Eye (tissue), 1 donor: ENCODE measurements around the gene CD300A.

Experiments used
- DNase-seq: peaks from one replicate; pipeline ENCODE4 v3.0.0-alpha.2; 2015

The CD300A gene

DNA sequence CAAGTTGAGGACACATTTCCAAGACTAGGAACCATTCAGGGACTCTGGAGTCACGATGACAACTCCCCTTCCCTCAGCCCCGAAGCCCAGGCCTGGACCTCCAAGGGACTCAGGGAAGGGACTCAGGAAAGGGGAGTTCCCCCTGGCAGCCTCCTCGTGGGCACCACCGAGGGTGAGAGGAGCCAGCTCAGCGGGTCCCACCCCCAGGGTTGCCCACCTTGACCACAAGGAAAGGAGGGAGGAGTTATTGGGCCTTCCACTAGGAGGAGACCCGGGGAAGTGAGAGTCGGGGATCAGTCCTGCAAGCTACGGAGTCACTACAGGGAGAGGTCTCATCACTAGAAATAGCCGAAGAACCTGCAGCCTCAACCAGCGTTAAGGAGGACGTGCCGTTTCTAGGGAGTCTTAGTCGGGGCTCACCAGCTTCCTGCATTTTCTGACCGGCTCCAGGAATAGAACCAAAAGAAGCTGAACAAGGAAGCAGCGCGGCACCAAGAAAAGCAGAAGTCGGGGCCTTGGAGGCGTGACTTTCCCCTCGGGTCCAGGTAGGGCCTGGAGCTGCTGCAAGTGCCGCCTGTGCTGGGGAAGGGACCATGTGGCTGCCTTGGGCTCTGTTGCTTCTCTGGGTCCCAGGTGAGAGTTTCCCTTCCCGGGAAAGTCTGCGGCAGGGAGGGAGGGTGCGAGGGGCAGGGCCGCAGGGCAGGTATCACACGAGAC, at the start of gene CD300A:
Gene CD300A, plus strand, starts transcription at position 524 of the 717 bp plus-strand sequence. Its CDS starts 70 bp downstream, at position 594.
- DNase-seq: no peak

DNA sequence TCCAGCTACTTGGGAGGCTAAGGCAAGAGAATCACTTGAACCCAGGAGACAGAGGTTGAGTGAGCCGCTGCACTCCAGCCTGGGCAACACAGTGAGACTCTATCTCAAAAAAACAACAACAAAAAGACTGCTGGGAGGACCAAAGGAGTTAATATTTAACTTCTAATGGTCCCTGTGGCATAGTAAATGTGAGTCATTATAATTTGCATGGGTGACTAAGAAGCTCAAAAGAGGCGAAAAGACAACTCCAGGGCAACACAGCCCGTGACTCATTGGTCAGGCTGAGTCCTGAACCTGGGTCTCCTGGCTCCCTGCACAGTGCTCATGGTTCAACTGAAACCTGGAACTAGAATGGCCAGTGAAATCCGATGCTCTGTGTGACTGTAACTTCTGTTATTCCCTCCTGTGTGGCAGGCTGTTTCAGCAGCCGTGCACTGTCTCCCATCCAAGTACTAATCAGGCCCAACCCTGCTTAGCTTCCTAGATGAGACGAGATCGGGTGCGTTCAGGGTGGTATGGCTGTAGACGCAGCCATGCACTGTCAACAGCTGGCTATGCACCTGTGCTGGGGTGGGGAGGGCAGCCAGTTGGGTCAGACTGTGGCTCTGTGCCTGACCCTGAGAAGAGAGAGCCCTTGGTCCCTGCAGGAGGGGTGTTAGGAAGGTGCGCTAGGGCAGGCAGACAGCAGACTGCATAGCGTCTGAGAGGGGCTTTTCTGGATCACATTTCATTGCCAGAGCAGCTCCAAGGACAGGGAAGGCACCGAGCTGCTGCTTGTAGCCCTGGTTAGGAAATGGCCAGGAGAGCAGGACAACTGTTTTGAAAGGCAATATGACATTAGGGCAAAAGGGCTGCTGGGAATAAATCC, 49.0 kb upstream of the CD300A start:
- DNase-seq: no peak

DNA sequence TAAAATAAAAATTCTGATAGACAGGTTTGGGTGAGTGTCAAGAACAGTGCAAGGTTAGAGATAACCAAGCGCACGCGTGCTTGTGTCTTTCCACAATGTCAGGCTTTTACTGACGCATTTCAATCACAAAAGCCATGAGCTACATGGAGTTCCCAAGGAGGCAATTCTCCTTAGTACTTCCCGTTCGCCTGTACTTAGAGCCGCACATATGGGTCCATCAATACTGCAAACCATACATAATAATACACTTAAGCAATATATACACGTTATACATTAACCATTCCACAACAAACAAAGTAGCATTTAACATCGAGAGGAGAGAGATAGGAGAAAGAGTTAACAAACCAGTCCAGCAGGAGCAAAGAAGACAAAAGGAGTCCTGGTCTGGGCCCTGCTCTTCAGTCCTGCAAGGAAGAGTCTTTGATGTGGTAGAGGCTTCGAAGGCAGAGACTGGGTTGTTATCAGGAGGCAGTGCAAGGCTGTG, 46.5 kb upstream of the CD300A start:
- DNase-seq: no peak

DNA sequence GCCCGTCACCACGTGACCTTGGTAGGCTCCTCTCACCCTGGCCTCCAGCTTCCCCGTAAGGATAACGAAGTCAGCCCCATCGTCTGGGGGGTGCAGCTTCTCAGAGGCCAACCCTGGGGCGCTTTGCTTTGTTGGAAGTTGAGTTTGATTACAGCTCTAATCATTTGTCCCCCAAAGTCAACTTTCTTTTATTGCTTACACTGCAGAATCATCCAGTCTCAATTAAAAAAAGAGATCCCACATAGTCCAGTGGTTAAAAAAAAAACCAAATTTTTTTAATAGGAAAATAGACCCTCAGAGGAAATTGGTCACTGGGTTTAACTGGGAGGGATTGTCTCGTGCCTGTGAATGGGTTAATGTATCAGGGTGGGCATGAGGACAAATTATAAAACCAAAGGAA, 42.3 kb upstream of the CD300A start:
- no peak for DNase-seq

DNA sequence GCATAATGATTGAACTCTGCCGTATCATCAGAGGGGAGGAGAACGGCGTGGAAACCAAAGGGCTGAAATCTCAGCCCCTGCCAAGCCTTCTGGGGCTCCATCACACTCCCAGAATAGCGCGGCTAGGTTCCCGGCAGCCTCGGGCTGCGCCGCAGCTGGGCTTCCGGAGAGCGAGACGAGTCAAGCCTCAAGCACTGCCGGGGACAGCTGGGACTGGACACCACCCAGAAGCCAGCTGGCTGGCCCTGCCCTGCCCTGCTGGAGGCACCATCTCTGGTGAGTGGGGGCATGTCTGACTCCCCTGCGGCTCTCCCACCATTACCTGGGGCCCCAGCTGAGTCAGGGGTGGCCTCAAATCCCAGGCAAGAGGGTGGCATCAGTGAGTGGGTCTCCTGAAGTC, 41.8 kb upstream of the CD300A start:
- no peak for DNase-seq

DNA sequence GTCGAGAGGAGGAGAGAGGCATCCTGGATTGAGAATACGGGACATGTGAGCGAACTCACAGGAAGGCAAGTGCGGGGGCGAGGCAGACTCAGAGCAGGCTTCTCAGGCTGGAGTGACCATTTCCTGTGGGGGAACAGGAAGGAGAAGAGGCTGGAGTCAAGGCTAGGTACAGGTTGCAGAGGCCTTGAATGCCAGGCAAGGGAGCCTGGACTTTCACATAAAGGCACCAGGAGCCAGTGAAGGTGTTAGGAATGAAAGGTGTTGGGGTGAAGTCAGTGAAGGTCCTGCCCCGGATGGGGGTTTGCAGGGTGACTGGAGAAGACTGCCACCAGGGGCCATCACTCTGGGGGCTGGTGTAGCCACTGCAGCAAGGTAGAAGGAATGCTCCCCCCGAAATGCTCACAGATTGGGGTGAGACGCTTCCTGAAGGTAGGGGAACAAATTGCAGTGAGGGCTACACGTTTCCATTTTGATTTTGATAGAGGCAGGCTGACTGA, 39.8 kb upstream of the CD300A start:
- DNase-seq: no peak

DNA sequence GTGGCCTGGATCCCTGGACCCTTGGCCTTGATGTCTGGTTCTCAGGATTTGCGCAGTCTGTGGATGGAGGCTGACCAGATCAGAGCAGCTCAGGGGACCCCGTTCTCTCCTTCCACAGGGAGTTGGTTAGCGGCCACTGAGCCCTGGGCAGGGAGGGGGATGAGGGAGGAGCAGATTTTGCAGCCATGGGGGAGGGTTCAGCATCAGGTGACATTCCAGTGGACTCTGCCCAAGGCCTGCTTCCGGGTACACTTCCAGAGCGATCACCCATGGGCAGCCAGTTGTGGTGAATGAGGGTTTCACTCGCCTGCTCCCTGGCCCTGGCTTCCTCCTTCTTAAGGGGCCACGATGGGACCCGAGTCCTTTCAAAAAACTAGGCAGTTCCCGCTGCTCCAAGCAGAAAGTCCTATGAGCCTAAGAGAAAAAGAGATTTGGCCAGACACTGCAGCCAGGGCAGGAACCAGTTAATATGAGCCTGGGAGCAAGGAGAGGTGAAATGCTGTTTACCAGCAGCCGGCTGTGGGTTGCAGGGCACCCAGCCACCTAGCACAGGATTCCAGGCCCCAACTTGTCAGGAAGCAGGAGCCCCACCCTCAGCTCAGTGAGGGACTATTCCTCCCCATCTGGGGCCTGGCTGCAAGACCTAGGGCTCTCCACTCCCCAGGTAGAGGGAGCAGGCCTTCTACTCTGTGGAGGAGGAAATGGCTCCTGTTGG, 39.2 kb upstream of the CD300A start:
- DNase-seq: no peak

DNA sequence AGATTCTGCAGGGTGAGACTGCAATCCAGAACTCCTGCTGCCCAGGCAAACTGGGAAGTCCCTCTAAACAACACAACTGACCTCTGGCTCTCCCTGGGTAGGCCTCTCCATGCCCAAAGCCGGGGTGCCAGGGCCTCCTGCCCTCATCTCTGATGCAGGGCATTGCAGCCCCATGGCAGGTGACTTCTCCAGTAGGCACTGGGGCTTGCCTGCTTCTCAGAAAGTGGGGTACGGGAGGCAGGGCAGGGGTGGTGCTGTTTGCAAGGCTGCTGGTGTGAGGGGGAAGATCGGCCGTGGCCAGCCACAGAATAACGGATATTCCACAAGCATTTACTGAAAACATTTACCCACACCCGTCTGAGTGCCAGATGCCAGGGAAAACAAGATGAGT, 38.7 kb upstream of the CD300A start:
- DNase-seq: no peak

DNA sequence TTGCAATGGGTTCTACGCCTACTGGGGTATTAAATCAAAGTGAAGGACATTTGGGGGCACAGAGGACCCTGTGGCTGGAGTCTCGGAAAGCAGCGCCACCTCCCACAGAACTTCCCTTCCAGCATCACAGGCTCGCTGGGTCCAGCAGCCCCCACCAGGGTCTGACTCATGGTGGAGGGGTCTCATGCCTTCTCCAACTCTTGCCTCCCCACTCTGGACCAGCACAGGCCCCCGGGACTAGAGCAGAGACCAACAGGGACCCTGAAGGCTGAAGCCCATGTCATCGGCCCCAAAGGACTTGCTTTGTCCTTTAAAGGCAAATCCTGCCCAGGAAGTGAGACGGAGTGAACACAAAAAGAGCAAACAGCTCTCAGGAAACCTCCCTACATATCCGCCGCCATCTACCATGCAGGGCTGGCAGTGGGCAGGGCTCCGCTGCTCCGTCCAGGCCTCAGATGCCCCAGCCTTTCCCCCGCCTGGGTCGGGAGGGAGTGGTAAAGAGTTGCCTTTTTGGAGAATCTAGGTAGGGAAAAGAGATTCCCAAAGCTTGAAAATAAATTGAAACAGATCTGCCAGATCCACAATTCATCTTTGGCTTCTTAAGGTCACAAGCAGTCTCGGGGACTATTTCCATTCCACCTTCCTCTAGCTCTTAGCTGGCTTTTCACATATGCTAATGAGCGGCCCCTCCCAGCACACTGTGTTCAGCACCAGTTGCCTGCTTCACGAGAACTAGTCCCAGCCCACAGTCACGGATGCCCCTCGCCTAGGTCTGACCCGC, 36.6 kb upstream of the CD300A start:
- DNase-seq: no peak

DNA sequence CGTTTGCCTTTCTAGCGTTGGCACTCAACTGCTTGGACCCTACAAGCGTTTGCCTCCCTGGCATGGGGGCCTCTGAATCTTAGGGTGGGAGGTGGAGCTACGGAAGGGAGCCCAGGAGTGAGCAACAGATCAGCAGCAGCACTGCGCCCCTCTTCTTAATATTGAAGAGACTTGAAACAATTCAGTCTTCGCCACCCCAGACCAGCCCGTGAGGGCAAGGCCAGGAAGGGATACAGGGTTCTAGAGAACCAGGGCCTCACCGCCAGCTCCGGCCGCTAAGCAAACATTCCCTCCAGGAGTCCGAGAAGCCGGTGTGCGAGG, 36.1 kb upstream of the CD300A start:
- DNase-seq: peak; percentile 79

DNA sequence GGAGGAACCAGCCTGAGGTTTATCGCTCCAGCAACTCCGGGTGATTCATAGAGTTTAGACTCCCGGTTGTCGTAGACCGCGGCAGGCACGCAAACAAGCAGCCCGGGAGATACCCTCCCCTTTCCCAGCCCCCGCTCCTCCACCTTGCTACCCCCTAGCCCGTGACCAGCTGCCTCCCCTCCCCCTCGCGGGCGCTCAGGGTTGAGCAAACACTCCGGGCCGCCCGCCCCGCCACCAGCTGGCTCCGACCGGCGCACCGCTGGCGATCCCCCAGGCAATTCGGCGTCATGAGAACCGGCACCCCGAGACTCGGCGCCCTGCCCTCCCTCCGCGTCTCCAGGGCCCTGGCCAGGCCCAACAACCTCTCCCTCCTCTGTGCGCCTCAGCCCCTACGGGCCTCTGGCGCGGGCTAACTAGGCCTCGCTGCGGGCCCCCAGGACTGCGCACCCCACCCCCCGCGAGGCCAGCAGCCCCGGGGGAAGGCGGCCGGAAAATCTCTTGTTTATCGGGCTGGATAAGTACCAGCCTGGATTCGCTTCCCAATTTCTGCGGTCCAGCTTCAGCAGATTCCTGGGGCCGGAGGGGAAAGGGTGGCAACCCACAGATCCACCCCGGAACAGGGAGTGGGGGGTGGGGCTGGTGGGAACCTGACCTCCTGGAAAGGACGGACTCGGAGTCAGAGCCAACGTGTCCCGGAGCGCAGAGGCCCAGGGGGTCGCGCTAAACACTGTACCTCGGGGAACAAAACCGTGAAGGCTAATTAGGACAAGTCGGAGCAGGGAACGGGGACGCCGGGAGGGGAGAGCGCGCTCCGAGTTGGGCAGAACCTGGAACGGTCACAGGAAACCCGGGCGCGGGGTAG, 35.5 kb upstream of the CD300A start:
- peak; percentile 73 for DNase-seq

DNA sequence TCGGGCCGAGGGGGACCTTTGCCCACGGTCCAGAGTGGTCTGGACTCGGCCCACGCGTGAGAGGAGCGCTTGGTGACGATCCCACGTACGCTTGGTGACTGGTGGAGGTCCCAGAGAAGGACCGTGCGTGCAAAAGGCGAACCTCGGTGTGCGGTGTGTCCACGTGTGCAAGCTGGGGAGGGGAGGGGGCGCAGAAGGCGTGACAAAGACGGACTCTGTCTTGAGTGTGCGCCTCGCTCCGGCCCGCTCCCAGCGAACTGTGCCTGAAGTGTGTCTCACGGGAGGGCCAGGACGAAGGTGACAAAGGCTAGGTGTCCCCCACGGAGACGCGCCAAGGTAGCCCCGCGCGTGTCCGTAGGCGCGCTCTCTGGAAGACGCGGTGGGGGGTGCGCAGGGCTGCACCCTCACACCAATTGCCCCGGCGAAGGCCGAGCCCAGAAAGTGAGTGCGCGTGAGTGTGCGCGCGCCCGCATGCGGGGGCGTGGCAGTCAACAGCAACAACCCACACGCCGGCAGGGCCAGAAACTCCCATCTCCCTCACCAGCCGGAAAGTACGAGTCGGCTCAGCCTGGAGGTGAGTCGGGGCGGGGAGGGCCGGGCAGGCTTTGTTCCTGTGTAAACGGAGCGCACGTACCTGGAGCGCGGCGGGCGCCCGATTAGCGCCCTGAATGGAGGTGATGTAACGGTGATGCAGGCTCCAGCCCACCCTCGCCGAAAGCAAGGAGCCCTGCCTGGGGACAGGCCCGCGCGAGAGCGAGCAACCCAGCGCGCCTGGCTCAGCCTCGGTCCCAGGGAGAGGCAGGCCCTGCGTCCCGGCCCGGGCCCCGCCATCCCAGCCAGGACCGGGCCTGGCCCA, 34.6 kb upstream of the CD300A start, which contains the start of gene GPRC5C:
Gene GPRC5C, plus strand, starts transcription at position 521 of the 856 bp plus-strand sequence. CDS start 7,689 bp downstream, outside the sequence.
- DNase-seq: peak; percentile 85

DNA sequence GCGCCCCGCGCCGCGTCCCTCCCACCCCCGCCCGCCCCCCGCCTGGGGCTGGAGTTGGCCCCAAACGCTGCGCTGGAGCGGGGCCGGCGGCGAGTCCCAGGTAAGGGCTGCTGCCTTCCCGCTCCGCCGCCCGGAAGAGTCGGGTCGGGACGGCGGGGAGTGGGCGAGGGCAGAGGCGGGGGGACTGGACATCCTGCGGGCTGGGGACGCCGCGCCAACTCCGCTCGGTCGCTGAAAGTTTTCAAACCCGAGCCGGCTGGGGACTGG, 34.1 kb upstream of the CD300A start:
- no peak for DNase-seq

DNA sequence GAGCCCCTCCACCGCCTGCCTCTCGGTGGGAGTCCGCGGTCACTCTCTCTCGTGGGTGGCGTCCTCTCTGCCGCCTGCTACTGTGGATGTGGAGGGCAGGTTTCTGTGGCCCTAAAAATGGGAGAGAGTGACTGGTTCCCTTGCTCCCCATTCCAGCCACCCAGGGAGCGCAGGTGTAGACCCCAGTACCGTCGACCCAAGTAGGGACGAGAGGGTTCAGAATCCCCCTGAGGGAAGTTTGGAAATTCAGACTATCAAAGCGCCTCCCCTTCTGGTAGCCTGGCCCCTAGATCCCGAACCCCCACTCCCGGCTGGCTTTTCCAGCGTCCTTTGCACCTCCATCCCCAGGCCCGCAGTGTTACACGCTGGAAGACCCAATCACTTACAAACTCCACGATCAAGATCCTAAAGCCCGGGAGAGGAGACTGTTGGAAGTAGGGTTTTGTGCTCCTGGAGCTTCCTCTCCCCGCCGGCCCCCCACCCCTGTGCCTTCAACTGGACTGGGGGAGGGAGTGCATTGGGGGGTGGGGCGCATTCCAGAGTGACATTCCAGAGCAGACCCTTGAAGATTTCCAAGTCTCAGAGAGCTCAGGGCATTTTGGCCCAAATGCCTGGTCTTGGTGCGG, 33.6 kb upstream of the CD300A start:
- DNase-seq: peak; percentile 33

DNA sequence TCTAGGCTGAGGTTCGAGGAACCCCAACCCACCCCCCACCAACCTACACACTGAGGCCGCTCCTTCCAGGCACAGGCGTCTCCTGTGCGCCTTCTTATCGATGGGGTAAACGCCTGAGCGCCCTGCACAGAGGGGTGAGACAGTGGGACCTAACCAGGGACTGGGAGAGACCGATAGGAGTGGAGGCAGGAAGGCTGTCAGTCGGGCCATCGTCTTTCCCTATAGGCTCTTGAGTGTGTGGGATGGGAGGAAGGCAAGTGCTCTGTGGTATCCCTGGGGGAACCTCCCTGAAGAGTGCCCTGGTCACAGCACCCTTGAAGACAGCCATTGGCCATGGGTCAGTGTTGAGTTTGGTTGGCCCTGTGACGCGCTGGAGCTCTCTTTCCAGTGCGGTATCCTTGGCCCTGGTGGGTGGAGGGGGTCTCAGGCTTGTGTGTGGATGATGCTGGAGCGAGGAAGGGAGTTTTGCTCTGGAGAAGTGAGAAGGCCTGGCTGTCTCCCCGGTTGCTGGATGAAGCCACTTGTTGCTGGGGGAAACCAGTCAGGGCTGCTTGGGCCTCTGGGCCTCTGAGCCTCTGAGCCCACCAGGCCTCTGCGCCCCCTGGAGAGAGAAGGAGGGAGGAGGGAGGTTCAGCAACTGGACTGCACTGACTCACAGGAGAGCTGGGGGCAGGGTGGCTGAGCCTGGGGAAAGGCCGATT, 32.9 kb upstream of the CD300A start:
- DNase-seq: peak; percentile 48

DNA sequence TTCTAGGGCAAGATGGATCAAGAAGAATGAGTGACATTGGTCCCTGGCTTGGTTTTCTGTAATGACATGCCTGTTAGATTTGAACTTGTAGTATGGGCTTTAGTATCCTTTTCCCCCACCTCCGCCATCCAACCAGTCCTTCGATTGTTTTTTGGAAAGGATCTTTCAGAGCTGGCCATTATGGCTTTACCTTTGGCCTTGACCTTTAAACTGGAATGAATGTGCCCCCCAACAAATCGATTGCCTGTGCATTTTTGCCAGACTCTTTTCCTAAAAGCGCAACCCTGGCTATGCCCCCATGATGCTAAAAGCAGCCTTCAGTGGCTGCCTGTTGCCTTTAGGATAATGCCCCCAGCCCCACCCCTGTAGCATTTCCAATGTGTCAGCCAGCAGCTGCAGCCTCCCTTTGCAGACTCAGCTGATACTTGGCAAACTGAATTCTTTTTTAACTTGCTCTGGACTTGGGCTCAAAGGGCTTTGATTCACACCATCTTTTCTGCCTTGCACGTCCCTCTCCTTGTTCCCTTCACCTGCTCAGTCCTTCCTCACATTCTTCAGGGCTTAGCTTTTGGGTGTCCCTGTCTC, 30.6 kb upstream of the CD300A start:
- DNase-seq: no peak

DNA sequence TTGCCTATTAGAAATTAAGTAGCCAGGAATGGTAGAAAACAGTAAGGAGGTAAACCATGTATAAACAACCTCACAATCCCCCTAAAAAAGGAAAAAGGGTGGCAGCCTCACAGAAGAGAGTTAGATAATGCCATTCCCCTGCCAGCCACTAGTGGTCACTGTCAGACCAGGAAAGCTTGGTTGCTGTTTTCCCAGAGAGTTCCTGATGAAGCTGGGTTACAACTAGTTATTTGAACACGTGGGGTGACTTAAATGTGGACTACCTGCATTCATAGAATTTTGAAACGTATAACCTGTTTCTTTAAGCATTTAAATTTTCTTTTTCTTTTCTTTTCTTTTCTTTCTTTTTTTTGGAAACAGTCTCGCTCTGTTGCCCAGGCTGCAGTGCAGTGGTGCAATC, 28.7 kb upstream of the CD300A start:
- DNase-seq: no peak

DNA sequence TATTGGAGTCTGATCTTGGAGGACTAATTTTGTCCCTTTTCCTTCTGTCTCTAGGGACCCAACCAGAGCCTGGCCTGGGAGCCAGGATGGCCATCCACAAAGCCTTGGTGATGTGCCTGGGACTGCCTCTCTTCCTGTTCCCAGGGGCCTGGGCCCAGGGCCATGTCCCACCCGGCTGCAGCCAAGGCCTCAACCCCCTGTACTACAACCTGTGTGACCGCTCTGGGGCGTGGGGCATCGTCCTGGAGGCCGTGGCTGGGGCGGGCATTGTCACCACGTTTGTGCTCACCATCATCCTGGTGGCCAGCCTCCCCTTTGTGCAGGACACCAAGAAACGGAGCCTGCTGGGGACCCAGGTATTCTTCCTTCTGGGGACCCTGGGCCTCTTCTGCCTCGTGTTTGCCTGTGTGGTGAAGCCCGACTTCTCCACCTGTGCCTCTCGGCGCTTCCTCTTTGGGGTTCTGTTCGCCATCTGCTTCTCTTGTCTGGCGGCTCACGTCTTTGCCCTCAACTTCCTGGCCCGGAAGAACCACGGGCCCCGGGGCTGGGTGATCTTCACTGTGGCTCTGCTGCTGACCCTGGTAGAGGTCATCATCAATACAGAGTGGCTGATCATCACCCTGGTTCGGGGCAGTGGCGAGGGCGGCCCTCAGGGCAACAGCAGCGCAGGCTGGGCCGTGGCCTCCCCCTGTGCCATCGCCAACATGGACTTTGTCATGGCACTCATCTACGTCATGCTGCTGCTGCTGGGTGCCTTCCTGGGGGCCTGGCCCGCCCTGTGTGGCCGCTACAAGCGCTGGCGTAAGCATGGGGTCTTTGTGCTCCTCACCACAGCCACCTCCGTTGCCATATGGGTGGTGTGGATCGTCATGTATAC, 26.5 kb upstream of the CD300A start:
- DNase-seq: no peak
